ENCODE results near the gene MRPS35.

Gene MRPS35

GRCh38 chr12:27772328-27773049 is 61.9 kb downstream of the MRPS35 start:
- DNase-seq, result no peak

DNA sequence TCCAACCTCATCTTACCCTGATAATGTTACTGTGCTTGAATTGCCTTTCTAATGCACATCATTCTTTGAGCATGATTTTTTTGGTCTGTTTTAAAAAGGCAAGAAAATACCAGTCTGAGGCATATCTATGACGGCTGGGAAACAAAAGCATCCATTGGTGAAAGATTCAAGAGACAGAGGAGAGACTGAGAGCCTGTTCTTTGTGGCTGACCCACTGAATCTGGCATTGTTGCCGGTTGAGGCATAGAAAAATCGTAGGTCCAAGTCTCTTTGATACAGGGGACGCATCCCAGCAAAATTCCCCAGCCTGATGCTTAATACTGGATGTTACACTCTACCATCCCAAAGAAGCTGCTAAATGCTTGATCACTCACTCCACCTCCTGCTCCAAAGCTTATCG is 66.5 kb downstream of the MRPS35 start:
- no peak for DNase-seq

DNA sequence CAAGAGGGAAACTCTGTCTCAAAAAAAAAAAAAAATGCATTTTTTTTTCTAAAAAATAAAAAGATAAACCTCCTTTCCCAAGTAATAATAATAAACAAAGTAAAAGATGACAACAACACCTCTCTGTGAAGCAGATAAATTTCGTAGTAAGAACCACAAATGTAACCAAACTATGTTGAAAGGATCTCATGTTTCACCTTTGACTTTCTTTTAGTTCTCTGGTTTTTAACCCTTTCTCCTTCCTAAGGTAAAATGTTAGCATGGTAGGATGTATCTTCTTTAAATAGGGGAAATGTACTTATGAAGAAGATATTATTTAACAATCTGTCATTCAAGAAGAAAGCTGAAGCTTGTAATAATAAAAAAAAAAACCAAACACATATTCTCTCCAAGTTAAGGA is 67.6 kb downstream of the MRPS35 start:
- no peak for DNase-seq

- peak; percentile 56 for DNase-seq
Observed at GRCh38 chr12:27779416-27779919, 68.8 kb downstream of the MRPS35 start.

DNA sequence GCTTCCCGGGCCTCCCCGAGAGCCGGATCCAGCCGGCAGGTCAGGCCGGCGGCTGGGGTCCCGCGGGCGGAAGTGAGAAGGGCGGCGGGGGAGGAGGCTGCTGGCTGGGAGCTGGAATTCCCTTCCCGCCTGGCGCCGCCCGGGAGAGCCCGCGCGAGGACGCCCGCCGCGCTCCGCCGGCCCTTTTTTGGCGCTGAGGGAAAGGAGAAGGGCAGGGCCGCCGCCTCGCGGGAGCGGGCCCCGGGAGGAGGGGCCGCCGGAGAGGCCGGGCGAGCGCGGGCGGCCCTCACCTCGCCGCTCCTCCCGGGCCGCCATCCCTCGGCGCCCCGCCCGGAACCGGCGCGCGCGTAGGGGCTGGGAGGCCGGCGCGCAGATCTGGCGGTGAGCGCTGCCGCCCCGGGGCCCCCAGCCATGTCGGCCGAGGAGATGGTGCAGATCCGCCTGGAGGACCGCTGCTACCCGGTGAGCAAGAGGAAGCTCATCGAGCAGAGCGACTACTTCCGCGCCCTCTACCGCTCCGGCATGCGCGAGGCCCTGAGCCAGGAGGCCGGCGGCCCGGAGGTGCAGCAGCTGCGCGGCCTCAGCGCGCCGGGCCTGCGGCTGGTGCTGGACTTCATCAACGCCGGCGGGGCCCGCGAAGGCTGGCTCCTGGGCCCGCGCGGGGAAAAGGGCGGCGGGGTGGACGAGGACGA is 69.4 kb downstream of the MRPS35 start, which contains the start of the genes KLHL42 and MANSC4:
KLHL42 (plus strand) TSS at position 314 of the 692 bp plus-strand sequence; CDS start at position 412, 98 bp downstream.
MANSC4 (minus strand) TSS at position 317 of the 692 bp plus-strand sequence. CDS start 8,960 bp downstream, outside the sequence.
- peak; percentile 77 for DNase-seq

- DNase-seq, result peak; percentile 39
Observed at GRCh38 chr12:27780612-27781408, 70.2 kb downstream of the MRPS35 start.

DNA sequence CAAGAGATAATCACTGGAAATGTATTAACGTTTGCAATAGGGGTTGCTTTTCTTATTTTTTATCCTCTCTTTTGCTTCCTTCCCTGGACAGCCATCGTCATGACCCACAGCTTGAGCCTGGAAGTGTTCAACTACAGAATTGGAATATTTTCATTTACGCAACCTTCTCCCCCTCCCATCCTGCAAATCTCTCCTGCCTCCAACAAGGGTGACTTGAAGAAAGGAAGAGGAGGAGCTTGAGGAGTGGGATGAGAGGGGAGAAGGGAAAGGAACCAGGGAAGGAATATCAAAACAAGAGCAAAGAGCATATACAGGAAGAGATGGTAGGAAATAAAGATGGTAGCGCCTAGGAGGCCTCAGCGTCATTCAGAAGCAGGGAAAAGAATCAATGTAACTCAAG is 71.0 kb downstream of the MRPS35 start:
- no peak for DNase-seq

GRCh38 chr12:27782481-27782880 is 71.8 kb downstream of the MRPS35 start:
- DNase-seq, result no peak

DNA sequence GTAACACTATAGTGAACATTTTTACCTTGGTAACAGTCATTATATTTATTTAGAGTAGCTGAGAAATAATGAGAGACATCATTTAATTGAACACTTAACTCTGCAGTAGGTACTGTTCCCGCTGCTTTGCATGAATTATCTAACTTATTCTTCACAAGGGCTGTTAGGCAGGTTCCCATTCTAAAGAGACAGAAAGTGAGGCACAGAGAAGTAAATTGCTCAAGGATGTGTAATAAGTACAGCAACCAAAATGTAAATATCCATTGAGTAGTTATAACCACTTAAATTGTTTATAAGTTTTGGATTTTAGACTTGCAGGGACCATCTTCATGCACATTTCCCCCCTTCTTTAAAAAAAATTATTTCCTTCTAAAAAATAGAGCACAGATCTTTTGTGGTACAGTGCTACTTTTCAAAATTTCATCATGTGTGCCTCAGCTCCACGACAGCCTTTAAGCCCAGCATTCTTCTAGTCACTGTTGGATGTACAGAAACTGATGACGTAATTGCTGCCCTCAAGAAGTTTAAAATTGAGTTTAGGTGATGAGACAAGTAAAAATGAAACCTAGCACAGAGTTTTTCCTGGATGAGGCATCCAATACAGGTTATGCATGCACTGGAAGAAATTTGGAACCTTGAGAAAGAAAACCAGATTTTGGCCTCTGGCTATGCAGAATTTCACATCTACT is 75.4 kb downstream of the MRPS35 start:
- DNase-seq, result peak; percentile 39

DNA sequence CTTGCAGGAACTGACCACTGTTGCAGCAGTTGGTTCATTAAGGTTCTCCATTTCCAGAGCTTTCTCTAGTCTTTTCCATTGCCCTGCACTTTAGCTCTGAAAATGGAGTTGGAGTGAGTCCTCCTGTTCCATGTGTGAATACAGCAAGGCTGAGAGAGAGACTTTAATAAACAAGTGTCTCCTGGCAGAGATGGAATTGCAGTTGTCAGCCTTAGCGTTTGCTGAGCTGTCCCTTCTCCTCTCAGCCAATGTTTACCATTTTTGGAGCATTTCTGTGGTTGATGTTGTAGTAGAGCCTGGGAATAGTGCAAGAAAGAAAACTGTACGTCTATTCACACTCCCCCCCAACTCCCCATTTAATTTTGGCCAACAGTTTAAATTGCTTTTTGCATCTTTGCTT is 76.9 kb downstream of the MRPS35 start:
- no peak for DNase-seq

DNA sequence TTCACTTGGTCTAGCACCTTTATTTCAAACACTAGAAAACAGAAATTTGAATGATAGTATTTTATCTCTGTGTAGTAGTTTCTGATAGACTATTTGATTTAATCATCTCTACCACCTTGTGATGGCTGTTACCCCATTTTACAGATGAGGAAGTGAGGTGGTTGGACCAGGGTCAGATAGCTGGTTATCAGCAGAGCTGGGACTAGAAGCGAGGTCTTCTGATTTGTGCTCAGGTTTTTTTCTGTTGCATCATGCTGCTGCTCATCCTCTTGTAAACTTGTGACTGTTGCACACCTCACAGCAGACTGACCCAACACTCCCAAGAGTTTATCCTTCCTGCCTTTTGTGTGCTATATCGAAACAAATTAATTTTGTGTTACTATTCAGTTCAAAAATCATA is 79.5 kb downstream of the MRPS35 start:
- DNase-seq, result peak; percentile 33

- no peak for DNase-seq
Observed at GRCh38 chr12:27794818-27795584, 84.4 kb downstream of the MRPS35 start.

GRCh38 chr12:27796128-27796527 is 85.5 kb downstream of the MRPS35 start:
- no peak for DNase-seq

DNA sequence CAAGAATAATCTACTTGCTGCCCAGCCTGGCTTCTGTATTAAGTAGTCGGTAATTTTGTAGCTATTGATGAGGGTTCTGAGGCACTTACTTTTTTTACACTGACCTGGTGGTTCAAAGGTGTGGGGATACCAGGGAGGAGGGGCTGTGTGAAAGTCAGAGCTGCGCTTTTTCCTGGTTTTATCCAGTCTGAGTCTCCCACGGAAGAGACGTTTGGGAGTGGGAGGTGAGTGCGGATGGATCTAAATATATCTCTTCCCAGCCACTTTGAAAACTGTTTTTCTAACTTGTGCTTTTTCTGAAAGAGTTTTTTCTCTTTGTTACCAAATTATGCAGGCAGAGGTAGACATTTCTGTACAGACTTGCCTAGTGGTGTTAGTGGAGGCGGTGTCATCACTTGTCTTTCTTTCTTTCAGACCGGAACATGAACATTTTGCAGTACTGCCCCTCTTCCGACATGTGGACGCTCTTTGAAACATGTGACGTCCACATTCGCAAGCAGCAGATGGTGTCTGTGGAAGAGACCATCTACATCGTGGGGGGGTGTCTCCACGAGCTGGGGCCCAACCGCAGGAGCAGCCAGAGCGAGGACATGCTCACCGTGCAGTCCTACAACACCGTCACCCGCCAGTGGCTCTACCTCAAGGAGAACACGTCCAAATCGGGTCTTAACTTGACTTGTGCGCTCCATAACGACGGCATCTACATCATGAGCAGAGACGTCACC is 86.8 kb downstream of the MRPS35 start:
- no peak for DNase-seq

DNA sequence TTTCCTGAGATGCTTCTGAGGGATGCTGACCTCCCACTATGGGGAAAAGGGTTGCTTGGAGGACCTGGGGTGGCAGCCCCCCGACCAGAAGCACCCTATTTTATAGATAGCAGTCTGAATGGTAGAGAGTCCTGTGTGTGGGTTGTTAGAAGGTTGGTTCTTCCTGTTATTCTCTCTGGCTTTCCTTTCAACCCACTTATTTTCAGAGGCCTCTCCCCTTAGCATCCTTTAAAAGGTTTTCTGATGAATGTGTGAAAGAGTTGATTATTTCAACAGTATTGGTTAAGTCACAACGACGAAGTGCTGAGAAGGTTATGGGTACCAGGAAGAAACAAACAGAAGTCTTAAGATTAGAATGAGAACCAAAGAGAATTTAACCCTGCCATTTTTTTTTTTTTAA is 90.2 kb downstream of the MRPS35 start:
- no peak for DNase-seq

DNA sequence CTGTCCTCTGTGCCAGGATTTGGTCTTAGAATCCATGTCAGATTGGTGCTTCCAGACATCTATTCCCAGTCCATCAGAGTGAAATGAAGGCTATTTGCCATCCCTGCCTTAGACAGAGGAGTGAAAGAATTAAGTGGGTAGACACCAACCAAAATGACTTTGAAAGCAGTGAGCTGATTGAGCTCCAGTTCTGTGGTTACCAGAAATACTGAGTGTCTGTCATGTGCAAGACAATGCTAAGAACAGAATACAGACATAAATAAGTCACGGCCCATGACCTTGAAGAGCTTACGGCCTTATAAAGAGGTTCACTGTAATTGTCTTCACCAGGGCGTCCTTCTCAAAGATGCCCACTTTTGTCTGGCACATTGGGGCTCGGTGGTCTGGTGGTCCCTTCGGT is 91.0 kb downstream of the MRPS35 start:
- no peak for DNase-seq

- DNase-seq, result no peak
Observed at GRCh38 chr12:27802511-27802910, 91.9 kb downstream of the MRPS35 start.

DNA sequence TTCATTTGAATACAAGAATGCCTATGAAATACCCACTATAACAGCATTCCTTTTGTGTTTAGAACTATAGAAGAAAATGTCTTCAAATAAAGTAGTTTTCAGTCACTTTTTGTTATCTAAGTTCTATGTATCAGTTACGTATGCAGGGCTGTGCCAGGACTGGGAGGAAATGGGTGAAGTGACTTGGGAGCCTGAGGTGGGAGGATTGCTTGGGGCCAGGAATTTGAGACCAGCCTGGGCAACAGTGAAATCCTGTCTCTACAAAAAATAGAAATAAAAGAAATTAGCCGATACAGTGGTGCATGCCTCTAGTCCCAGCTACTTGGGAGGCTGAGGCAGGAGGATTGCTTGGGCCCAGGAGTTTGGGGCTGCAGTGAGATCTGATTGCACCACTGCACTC is 92.3 kb downstream of the MRPS35 start:
- DNase-seq, result no peak

GRCh38 chr12:27805238-27805637 is 94.6 kb downstream of the MRPS35 start:
- DNase-seq, result no peak
